Glutamatergic neuron (in vitro differentiated cells): ENCODE results near the gene C2CD4C. TPM values are rescaled to one million over a fixed set of nuclear protein-coding genes. Genes with fewer than 3 reads are reported as not detected.

Experiments
- DNase-seq: peaks from one replicate; pipeline ENCODE4 v3.0.0; 2022
- H3K27ac Mint-ChIP-seq: one replicate; pipeline ENCODE4 v1.8.0; 2020; ENCODE audit warnings: mild to moderate bottlenecking, mixed read lengths, inconsistent platforms; ENCODE audit not compliant: unreplicated experiment
- H3K27me3 Mint-ChIP-seq: one replicate; pipeline ENCODE4 v1.8.0; 2020; ENCODE audit warnings: mild to moderate bottlenecking, moderate library complexity, mixed read lengths, inconsistent platforms; ENCODE audit not compliant: unreplicated experiment
- H3K36me3 Mint-ChIP-seq: one replicate; pipeline ENCODE4 v1.8.0; 2020; ENCODE audit warnings: mild to moderate bottlenecking, mixed read lengths, inconsistent platforms; ENCODE audit not compliant: unreplicated experiment
- H3K4me1 Mint-ChIP-seq: one replicate; pipeline ENCODE4 v1.8.0; 2020; ENCODE audit warnings: mild to moderate bottlenecking, low read depth, mixed read lengths, inconsistent platforms; ENCODE audit not compliant: unreplicated experiment
- H3K4me3 Mint-ChIP-seq: one replicate; pipeline ENCODE4 v1.8.0; 2020; ENCODE audit warnings: mild to moderate bottlenecking, mixed read lengths, inconsistent platforms; ENCODE audit not compliant: unreplicated experiment
- H3K9me3 Mint-ChIP-seq: one replicate; pipeline ENCODE4 v1.8.0; 2020; ENCODE audit warnings: mild to moderate bottlenecking, moderate library complexity, mixed read lengths, inconsistent platforms; ENCODE audit not compliant: unreplicated experiment
- long read RNA-seq: library from polyadenylated mRNA; unstranded; transcript quantifications from one replicate; pipeline ENCODE4 v2.0.0, GENCODE V29; 2020; ENCODE audit not compliant: unreplicated experiment
- total RNA-seq: library from RNA; stranded (reverse); fragmentation: NEBNext Ultra II Directional; extraction: Animal tissue kit (Norgen Biotek cat#: 25700); gene quantifications from one replicate; pipeline ENCODE4 v1.2.1, GENCODE V29; 2021; ENCODE audit not compliant: unreplicated experiment
- TF ChIP-seq, protein P1 (sequence below): fragments of 200-600 bp; sonication (generic); IDR thresholded peaks from one replicate; pipeline ENCODE4 v1.5.0; 2021; ENCODE audit not compliant: partially characterized antibody, unreplicated experiment

The C2CD4C gene, protein sequence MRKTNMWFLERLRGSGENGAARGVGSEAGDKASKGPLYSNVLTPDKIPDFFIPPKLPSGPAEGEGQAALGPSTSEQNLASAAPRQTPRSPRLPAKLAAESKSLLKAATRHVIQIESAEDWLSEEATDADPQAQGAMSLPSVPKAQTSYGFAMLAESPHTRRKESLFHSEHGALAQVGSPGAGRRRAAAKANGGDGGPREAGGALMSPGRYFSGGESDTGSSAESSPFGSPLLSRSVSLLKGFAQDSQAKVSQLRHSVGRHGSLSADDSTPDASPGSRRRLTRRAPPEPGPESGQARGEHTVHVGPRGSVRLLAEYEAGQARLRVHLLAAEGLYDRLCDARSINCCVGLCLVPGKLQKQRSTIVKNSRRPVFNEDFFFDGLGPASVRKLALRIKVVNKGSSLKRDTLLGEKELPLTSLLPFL
- 9.6 TPM for total RNA-seq
- long read RNA-seq, partial matches to known transcripts: 0 of 1 reads
- long read RNA-seq, other reads (novel, unspliced or antisense): 1 of 1 reads

DNA sequence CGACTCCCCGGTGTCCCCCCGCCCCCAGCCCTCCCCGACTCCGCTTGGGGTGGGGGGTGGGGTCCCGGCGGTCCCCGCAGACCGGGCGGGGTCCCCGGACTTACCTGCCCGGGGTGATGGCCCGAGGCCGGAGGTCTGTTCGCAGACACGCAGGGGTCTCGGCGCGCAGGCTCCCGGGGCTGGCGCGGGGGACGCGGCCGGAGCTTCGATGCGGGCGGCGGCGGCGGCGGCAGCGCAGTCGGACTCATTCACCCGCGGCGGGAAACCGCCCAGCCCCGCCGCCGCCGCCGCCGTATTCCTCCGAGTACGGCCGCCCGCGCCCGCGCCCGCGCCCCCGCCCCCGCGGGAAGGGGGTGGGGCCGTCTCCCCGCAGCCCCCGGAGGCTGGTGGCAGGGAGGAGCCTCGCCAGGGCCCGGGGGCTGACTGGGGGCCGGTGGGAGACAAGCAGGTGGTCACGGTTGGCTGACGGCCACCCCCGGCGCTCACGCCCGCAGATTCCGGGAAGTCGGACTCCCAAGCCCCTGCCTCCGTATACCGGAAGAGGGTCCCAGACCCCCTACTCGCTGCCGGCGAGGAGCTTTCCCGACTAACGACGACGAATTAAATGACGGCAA lies at the start of gene C2CD4C:
TSS of gene C2CD4C (minus strand) at position 246 of the 614 bp plus-strand sequence. CDS start 786 bp downstream, outside the sequence.
- peak within 1 kb of the TSS; percentile 90 for H3K4me3 Mint-ChIP-seq
- H3K4me1 Mint-ChIP-seq: peaks cover 5% of the 10 kb centered on the region
- H3K36me3 Mint-ChIP-seq: no peaks in the 10 kb centered on the region
- H3K27ac Mint-ChIP-seq: peak within 1 kb of the TSS; percentile 77
- TF ChIP-seq, protein P1, sequence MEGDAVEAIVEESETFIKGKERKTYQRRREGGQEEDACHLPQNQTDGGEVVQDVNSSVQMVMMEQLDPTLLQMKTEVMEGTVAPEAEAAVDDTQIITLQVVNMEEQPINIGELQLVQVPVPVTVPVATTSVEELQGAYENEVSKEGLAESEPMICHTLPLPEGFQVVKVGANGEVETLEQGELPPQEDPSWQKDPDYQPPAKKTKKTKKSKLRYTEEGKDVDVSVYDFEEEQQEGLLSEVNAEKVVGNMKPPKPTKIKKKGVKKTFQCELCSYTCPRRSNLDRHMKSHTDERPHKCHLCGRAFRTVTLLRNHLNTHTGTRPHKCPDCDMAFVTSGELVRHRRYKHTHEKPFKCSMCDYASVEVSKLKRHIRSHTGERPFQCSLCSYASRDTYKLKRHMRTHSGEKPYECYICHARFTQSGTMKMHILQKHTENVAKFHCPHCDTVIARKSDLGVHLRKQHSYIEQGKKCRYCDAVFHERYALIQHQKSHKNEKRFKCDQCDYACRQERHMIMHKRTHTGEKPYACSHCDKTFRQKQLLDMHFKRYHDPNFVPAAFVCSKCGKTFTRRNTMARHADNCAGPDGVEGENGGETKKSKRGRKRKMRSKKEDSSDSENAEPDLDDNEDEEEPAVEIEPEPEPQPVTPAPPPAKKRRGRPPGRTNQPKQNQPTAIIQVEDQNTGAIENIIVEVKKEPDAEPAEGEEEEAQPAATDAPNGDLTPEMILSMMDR: no peak
- H3K9me3 Mint-ChIP-seq: peaks cover 13% of the 10 kb centered on the region
- DNase-seq: peak; percentile 71
- H3K27me3 Mint-ChIP-seq: peaks cover 13% of the 10 kb centered on the region

DNA sequence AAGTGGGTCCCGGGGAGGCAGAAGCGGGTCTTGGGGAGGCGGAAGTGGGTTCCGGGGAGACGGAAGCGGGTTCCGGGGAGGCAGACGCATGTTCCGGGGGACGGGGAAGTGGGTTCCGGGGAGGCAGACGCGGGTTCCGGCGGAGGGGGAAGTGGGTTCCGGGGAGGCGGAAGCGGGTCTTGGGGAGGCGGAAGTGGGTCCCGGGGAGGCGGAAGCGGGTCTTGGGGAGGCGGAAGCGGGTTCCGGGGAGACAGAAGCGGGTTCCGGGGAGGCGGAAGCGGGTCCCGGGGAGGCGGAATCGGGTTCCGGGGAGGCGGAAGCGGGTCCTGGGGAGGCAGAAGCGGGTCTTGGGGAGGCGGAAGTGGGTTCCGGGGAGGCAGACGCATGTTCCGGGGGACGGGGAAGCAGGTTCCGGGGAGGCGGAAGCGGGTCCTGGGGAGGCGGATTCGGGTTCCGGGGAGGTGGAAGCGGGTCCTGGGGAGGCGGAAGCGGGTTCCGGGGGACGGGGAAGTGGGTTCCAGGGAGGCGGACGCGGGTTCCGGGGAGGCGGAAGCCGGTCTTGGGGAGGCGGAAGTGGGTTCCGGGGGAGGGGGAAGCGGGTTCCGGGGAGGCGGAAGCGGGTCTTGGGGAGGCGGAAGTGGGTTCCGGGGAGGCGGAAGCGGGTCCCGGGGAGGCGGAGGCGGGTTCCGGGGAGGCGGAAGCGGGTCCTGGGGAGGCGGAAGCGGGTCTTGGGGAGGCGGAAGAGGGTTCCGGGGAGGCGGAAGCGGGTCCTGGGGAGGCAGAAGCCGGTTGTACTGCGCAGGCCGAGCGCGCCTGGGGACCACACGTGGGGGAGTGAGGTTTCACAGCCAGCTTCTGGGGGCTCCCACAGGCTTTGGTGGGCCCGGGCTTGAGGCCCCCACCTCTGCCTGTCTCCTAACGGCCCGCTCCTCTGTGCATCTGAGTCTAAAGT lies 49.4 kb upstream of the C2CD4C start:
- Mint-ChIP-seq H3K9me3 (peaks cover 17% of the 10 kb centered on the region), H3K4me1 (peaks cover 3% of the 10 kb centered on the region), H3K27me3 (peaks cover 20% of the 10 kb centered on the region), H3K36me3 (peaks cover 27% of the 10 kb centered on the region), H3K4me3 (peak overlapping the region; percentile 76), H3K27ac (no peak overlapping the region)
- TF ChIP-seq, protein P1: no peak
- no peak for DNase-seq

DNA sequence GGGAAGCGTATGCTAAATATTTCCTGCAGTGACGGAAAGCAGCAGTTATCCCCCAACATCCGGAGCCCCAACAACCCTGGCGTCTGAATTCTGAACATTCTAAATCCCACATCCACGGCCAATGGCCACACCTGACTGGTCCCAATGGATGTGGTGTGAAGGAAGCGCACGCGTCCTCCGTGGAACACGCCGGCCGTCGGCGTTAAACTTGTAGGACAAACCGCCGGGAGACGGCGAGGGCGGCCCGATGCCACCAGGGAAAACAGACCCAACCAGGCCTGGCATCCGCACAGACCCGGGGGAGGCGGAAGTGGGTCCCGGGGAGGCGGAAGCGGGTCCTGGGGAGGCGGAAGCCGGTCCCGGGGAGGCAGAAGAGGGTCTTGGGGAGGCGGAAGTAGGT lies 48.7 kb upstream of the C2CD4C start:
- Mint-ChIP-seq H3K27me3 (peaks cover 18% of the 10 kb centered on the region), H3K4me1 (peaks cover 3% of the 10 kb centered on the region), H3K36me3 (peaks cover 28% of the 10 kb centered on the region), H3K27ac (peak overlapping the region; percentile 82), H3K9me3 (peaks cover 15% of the 10 kb centered on the region), H3K4me3 (peak overlapping the region; percentile 78)
- TF ChIP-seq, protein P1: no peak
- no peak for DNase-seq

DNA sequence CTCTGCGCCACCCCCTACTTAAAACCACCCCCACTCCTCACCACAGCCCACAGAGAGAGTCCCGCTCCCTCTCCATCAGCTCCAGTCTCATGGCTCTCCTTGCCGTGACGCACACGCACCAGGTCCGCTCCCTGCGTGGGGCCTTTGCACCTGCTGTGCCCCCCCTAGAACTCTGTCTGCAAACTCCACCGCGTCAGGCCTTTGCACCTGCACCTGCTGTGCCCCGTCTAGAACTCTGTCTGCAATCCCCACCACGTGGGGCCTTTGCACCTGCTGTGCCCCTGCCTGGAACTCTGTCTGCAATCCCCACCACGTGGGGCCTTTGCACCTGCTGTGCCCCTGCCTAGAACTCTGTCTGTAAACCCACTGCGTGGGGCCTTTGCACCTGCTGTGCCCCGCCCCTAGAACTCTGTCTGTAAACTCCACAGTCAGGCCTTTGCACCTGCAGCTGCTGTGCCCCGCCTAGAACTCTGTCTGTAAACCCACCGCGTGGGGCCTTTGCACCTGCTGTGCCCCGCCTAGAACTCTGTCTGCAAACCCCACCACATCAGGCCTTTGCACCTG lies 47.7 kb upstream of the C2CD4C start:
- Mint-ChIP-seq H3K27me3 (peaks cover 17% of the 10 kb centered on the region), H3K4me1 (peaks cover 3% of the 10 kb centered on the region), H3K27ac (peak overlapping the region; percentile 38), H3K4me3 (peak overlapping the region; percentile 30), H3K36me3 (peaks cover 32% of the 10 kb centered on the region), H3K9me3 (peaks cover 19% of the 10 kb centered on the region)
- TF ChIP-seq, protein P1: no peak
- no peak for DNase-seq
